ENCODE measurements around the gene NAA16.
A peak's percentile ranks its signal among the peaks of the same experiment; 100 is the strongest.

Gene NAA16

GRCh38 chr13:41409611-41410010 lies 98.5 kb downstream of the NAA16 start:
- Histone ChIP-seq H3K79me2 (ENCODE audit: insufficient read depth, low read length) (no peaks in the 10 kb centered on the region), H3K9me2 (replicated peaks; ENCODE audit: low read depth, low read length) (no peaks in the 10 kb centered on the region), H3K4me2 (ENCODE audit: low read depth, low read length, poor library complexity, severe bottlenecking) (no peak overlapping the region), H3K36me3 (ENCODE audit: insufficient read depth, low read length) (no peaks in the 10 kb centered on the region), H3K27me3 (ENCODE audit: insufficient read depth, low read length, poor library complexity, severe bottlenecking) (no peaks in the 10 kb centered on the region), H4K20me1 (ENCODE audit: insufficient read depth, low read length, poor library complexity, severe bottlenecking) (no peaks in the 10 kb centered on the region), H2AFZ (ENCODE audit: low read length) (peak overlapping the region; percentile 50; the same call in 1 of the 2 replicates), H3F3A (ENCODE audit: low read depth) (no peaks in the 10 kb centered on the region), H3K9ac (ENCODE audit: low read depth, low read length, poor library complexity, severe bottlenecking) (no peak overlapping the region), H3K9me3 (ENCODE audit: insufficient read depth, low read depth, low read length) (no peaks in the 10 kb centered on the region), H3K4me3 (ENCODE audit: low read length, poor library complexity, severe bottlenecking) (no peak overlapping the region), H3K4me1 (ENCODE audit: insufficient read depth, low read length, poor library complexity, severe bottlenecking) (no peaks in the 10 kb centered on the region)
- TF ChIP-seq CTCF (conservative IDR thresholded peaks at IDR 0.05; ENCODE audit: low read length) (no peak), EZH2phosphoT487 (IDR thresholded peaks at IDR 0.05; ENCODE audit: borderline replicate concordance) (no peak)

GRCh38 chr13:41411060-41411459 lies 100.0 kb downstream of the NAA16 start:
- Histone ChIP-seq H4K20me1 (ENCODE audit: insufficient read depth, low read length, poor library complexity, severe bottlenecking) (no peaks in the 10 kb centered on the region), H3K4me1 (ENCODE audit: insufficient read depth, low read length, poor library complexity, severe bottlenecking) (no peaks in the 10 kb centered on the region), H3K9ac (ENCODE audit: low read depth, low read length, poor library complexity, severe bottlenecking) (no peak overlapping the region), H3K27me3 (ENCODE audit: insufficient read depth, low read length, poor library complexity, severe bottlenecking) (no peaks in the 10 kb centered on the region), H3K4me2 (ENCODE audit: low read depth, low read length, poor library complexity, severe bottlenecking) (no peak overlapping the region), H3K4me3 (ENCODE audit: low read length, poor library complexity, severe bottlenecking) (no peak overlapping the region), H3K79me2 (ENCODE audit: insufficient read depth, low read length) (no peaks in the 10 kb centered on the region), H3K9me3 (ENCODE audit: insufficient read depth, low read depth, low read length) (no peaks in the 10 kb centered on the region), H3F3A (ENCODE audit: low read depth) (no peaks in the 10 kb centered on the region), H2AFZ (ENCODE audit: low read length) (no peak overlapping the region), H3K9me2 (replicated peaks; ENCODE audit: low read depth, low read length) (no peaks in the 10 kb centered on the region), H3K36me3 (ENCODE audit: insufficient read depth, low read length) (no peaks in the 10 kb centered on the region)
- TF ChIP-seq EZH2phosphoT487 (IDR thresholded peaks at IDR 0.05; ENCODE audit: borderline replicate concordance) (no peak), CTCF (conservative IDR thresholded peaks at IDR 0.05; ENCODE audit: low read length) (no peak)

GRCh38 chr13:41411522-41411921 lies 100.5 kb downstream of the NAA16 start:
- H2AFZ ChIP-seq (ENCODE audit: low read length): no peak overlapping the region
- no peaks in the 10 kb centered on the region for H3K4me1 ChIP-seq (ENCODE audit: insufficient read depth, low read length, poor library complexity, severe bottlenecking)
- no peaks in the 10 kb centered on the region for H3K9me2 ChIP-seq (replicated peaks; ENCODE audit: low read depth, low read length)

More at GRCh38 chr13:41411522-41411921, 100.5 kb downstream of the NAA16 start:
- Histone ChIP-seq H3K27me3 (ENCODE audit: insufficient read depth, low read length, poor library complexity, severe bottlenecking) (no peaks in the 10 kb centered on the region), H3K79me2 (ENCODE audit: insufficient read depth, low read length) (no peaks in the 10 kb centered on the region), H3K4me3 (ENCODE audit: low read length, poor library complexity, severe bottlenecking) (no peak overlapping the region), H3K9me3 (ENCODE audit: insufficient read depth, low read depth, low read length) (no peaks in the 10 kb centered on the region), H3K4me2 (ENCODE audit: low read depth, low read length, poor library complexity, severe bottlenecking) (no peak overlapping the region), H3F3A (ENCODE audit: low read depth) (no peaks in the 10 kb centered on the region), H3K9ac (ENCODE audit: low read depth, low read length, poor library complexity, severe bottlenecking) (no peak overlapping the region), H3K36me3 (ENCODE audit: insufficient read depth, low read length) (no peaks in the 10 kb centered on the region), H4K20me1 (ENCODE audit: insufficient read depth, low read length, poor library complexity, severe bottlenecking) (no peaks in the 10 kb centered on the region)
- TF ChIP-seq CTCF (conservative IDR thresholded peaks at IDR 0.05; ENCODE audit: low read length) (peak; percentile 56), EZH2phosphoT487 (IDR thresholded peaks at IDR 0.05; ENCODE audit: borderline replicate concordance) (no peak)

Data from Loucy (cell line).